Upper lobe of right lung (tissue), 1 donor: ENCODE data around the gene CHST8. TPM values are rescaled to one million over a fixed set of nuclear protein-coding genes. Genes with fewer than 3 reads are reported as not detected.
"Not testable (repeated sequence)": the region's sequence is repeated elsewhere in the genome, so short reads cannot be mapped to it uniquely, and the experiment has no call there.

Source experiments
- ATAC-seq: fragments of 200-7000 bp; cut with Tn5 transposase; one replicate; pipeline ENCODE4 v1.9.1; 2020; ENCODE audit warnings: mild to moderate bottlenecking, moderate library complexity
- DNase-seq: peaks from one replicate; pipeline ENCODE4 v3.0.0-alpha.2; 2020
- H3K27ac ChIP-seq: fragments of 200-600 bp; one replicate; pipeline ENCODE4 v1.8.0; 2022
- H3K27me3 ChIP-seq: fragments of 200-600 bp; one replicate; pipeline ENCODE4 v1.8.0; 2022; ENCODE audit warnings: mild to moderate bottlenecking
- H3K36me3 ChIP-seq: fragments of 200-600 bp; one replicate; pipeline ENCODE4 v1.8.0; 2022
- H3K4me1 ChIP-seq: fragments of 200-600 bp; one replicate; pipeline ENCODE4 v1.8.0; 2022
- H3K4me3 ChIP-seq: fragments of 200-600 bp; one replicate; pipeline ENCODE4 v1.8.0; 2022; ENCODE audit warnings: mild to moderate bottlenecking
- H3K9me3 ChIP-seq: fragments of 200-600 bp; one replicate; pipeline ENCODE4 v1.8.0; 2022
- intact Hi-C: fragments of 100-400 bp; cut with DNase I; formaldehyde crosslinking; loops from one replicate; pipeline ENCODE4 v1.11.0; 2022
- total RNA-seq: library from RNA; stranded (reverse); fragmentation: NEBNext Ultra II Directional; extraction: Animal tissue kit (Norgen Biotek cat#: 25700); gene quantifications from one replicate; pipeline ENCODE4 v1.2.1, GENCODE V29; 2021
- TF ChIP-seq, protein P1 (sequence below): fragments of 200-600 bp; IDR thresholded peaks from one replicate; pipeline ENCODE4 v1.8.0; 2022; ENCODE audit warnings: antibody characterized with exemption
- donor health status: DM: no; HTN: yes; CAD: no; lungs with severe emphysema.

Gene CHST8
- total RNA-seq, 1 donor from 2014 or later, result 0.64 TPM

DNA sequence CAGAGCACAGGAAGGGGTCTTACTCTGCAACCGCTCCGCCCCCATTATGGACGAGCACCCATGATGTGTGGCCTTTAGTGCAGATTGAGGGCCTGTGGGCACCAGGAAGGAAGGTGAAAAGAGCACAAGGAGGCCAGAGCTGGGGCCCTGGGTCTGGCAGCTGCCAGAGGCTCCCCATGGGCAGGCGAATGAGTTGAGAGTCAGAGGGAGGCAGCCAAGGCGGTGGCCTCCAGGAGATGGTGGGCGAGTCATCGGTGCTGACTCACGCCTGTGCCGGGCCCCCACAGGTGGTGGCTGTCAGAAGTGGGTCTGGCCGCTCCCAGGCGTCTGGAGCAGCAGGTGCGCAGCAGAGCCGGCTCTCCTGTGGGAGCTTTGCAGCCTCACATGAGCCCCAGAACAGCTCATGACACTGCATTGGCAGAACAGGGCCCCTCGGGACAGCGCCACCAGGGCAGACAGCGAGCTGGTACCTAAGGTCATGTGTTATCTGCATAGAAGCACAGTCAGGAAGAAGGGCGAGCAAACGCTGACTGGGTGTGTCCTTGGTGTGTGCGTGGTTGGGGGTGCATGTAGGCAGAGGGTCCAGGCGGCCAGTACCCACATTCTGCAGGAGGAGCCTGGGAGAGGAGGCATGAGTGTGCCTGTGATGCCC, 68.8 kb downstream of the CHST8 start:
- H3K4me1 ChIP-seq, result no peaks in the 10 kb centered on the region

DNA sequence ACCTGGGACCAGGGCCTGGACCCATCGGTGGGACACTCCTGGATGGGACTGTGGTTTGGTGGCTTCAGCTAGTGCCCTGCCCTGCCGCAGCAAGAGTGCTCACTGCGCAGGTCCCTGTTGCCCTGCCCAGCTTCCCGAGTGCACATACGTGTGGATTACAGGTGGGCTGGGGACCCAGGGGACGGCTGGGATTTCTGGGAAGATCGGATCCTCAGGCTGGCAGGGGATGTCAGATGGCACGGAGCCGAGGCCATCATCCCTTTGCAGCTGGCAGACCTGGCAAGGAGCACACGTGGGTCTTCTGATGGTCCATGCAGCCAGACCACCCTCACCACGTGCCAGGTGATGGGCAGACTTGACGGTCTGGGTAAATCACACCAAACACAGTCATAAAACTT, 69.3 kb downstream of the CHST8 start:
- Histone ChIP-seq H3K4me1 (no peaks in the 10 kb centered on the region), H3K27ac (no peak overlapping the region), H3K4me3 (no peak overlapping the region), H3K9me3 (no peaks in the 10 kb centered on the region), H3K36me3 (no peaks in the 10 kb centered on the region), H3K27me3 (peaks cover 14% of the 10 kb centered on the region)
- DNase-seq (peak; percentile 53), ATAC-seq (no peak)
- intact Hi-C loops, result no loop called here
- TF ChIP-seq, protein P1, sequence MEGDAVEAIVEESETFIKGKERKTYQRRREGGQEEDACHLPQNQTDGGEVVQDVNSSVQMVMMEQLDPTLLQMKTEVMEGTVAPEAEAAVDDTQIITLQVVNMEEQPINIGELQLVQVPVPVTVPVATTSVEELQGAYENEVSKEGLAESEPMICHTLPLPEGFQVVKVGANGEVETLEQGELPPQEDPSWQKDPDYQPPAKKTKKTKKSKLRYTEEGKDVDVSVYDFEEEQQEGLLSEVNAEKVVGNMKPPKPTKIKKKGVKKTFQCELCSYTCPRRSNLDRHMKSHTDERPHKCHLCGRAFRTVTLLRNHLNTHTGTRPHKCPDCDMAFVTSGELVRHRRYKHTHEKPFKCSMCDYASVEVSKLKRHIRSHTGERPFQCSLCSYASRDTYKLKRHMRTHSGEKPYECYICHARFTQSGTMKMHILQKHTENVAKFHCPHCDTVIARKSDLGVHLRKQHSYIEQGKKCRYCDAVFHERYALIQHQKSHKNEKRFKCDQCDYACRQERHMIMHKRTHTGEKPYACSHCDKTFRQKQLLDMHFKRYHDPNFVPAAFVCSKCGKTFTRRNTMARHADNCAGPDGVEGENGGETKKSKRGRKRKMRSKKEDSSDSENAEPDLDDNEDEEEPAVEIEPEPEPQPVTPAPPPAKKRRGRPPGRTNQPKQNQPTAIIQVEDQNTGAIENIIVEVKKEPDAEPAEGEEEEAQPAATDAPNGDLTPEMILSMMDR, result no peak

More for the DNA sequence above, 68.8 kb downstream of the CHST8 start:
- no peak overlapping the region for H3K4me3 ChIP-seq
- no peaks in the 10 kb centered on the region for H3K9me3 ChIP-seq
- TF ChIP-seq, protein P1, result no peak
- peak; percentile 6 for ATAC-seq
- peak; percentile 54 for DNase-seq
- peaks cover 19% of the 10 kb centered on the region for H3K27me3 ChIP-seq
- no peaks in the 10 kb centered on the region for H3K36me3 ChIP-seq
- intact Hi-C loops, result no loop called here
- H3K27ac ChIP-seq, result no peak overlapping the region

GRCh38 chr19:33691736-33692135, 70.0 kb downstream of the CHST8 start:
- TF ChIP-seq, protein P1, result no peak
- Histone ChIP-seq H3K9me3 (no peaks in the 10 kb centered on the region), H3K4me1 (no peaks in the 10 kb centered on the region), H3K4me3 (no peak overlapping the region), H3K27me3 (peaks cover 7% of the 10 kb centered on the region), H3K27ac (no peak overlapping the region), H3K36me3 (no peaks in the 10 kb centered on the region)
- no peak for ATAC-seq
- peak; percentile 21 for DNase-seq
- intact Hi-C loops, result no loop called here

GRCh38 chr19:33693678-33694077, 71.9 kb downstream of the CHST8 start:
- TF ChIP-seq, protein P1, result no peak
- peaks cover 6% of the 10 kb centered on the region for H3K27me3 ChIP-seq
- H3K4me3 ChIP-seq, result no peak overlapping the region
- ATAC-seq (no peak), DNase-seq (no peak)
- H3K27ac ChIP-seq, result no peak overlapping the region
- no peaks in the 10 kb centered on the region for H3K9me3 ChIP-seq
- intact Hi-C loops, result no loop called here
- H3K4me1 ChIP-seq, result no peaks in the 10 kb centered on the region
- H3K36me3 ChIP-seq, result no peaks in the 10 kb centered on the region

DNA sequence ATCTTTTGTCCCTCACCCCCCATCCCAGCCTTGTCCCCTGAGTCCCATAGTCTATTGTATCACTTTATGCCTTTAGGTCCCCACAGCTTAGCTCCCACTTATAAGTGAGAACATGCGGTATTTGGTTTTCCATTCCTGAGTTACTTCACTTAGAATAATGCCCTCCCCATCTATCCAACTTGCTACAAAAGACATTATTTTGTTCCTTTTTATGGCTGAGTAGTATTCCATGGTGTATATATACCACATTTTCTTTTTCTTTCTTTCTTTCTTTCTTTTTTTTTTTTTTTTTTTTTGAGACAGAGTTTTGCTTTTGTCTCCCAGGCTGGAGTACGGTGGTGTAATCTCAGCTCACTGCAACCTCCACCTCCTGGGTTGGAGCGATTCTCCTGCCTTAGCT, 73.8 kb downstream of the CHST8 start:
- DNase-seq, H3K9me3 ChIP-seq, intact Hi-C loops, H3K4me3 ChIP-seq, H3K36me3 ChIP-seq, H3K27ac ChIP-seq, ATAC-seq, H3K4me1 ChIP-seq, H3K27me3 ChIP-seq: not testable (repeated sequence)

- H3K27ac ChIP-seq, result no peak overlapping the region
- H3K36me3 ChIP-seq, result no peaks in the 10 kb centered on the region
- H3K27me3 ChIP-seq, result no peaks in the 10 kb centered on the region
- H3K4me3 ChIP-seq, result no peak overlapping the region
- TF ChIP-seq, protein P1, result no peak
- no peak for DNase-seq
- intact Hi-C loops, result no loop called here
- no peaks in the 10 kb centered on the region for H3K4me1 ChIP-seq
- H3K9me3 ChIP-seq, result no peaks in the 10 kb centered on the region
- ATAC-seq, result no peak
These were observed 76.0 kb downstream of the CHST8 start for GRCh38 chr19:33697766-33698165.
